GM23248 (cell line): ENCODE data around the gene CFAP20.

ENCODE experiments used
- EZH2 ChIP-seq: fragments of 200-600 bp; sonication (generic); IDR thresholded peaks from 2 replicates; pipeline ENCODE4 v1.6.1; 2018; ENCODE audit warnings: antibody characterized with exemption, mild to moderate bottlenecking; ENCODE audit not compliant: insufficient read depth, poor library complexity, severe bottlenecking
- EZH2phosphoT487 ChIP-seq: fragments of 200-600 bp; sonication (generic); IDR thresholded peaks from 2 replicates; pipeline ENCODE4 v1.6.1; 2018; ENCODE audit warnings: antibody characterized with exemption, moderate library complexity, mild to moderate bottlenecking, low read depth; ENCODE audit not compliant: insufficient read depth

DNA sequence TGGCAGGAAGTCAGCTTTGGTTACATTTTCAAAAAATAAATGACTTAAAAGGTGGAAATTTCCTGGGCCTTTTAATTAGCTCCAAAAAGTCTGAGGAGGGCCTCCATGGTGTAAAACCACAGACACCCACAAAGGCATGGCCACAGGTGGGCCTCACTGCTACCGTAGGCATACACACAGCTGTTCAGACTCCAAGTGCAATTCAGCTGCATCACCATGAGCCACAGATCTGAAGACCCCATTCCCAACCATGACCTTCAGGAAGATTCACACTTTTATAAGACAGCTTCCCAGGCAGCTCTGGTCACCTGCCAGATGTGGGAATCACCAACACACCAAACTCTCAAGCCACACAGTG lies 48.2 kb upstream of the CFAP20 start:
- TF ChIP-seq EZH2 (no peak), EZH2phosphoT487 (no peak)
